GM19351 (cell line): Measurements from ENCODE around the gene FKBP5.
"Not testable (repeated sequence)": the region's sequence is repeated elsewhere in the genome, so short reads cannot be mapped to it uniquely, and the experiment has no call there.

Source experiments
- ATAC-seq: cut with Tn5 transposase; IDR thresholded peaks from one replicate; pipeline ENCODE4 v1.9.1; 2021; ENCODE audit warnings: mild to moderate bottlenecking, moderate library complexity; ENCODE audit not compliant: unreplicated experiment

FKBP5 gene

GRCh38 chr6:35688605-35689322 lies at the start of gene FKBP5:
FKBP5 (minus strand) TSS chr6:35688915; CDS start chr6:35642824, 46,091 bp downstream.
- peak; percentile 90 for ATAC-seq

DNA sequence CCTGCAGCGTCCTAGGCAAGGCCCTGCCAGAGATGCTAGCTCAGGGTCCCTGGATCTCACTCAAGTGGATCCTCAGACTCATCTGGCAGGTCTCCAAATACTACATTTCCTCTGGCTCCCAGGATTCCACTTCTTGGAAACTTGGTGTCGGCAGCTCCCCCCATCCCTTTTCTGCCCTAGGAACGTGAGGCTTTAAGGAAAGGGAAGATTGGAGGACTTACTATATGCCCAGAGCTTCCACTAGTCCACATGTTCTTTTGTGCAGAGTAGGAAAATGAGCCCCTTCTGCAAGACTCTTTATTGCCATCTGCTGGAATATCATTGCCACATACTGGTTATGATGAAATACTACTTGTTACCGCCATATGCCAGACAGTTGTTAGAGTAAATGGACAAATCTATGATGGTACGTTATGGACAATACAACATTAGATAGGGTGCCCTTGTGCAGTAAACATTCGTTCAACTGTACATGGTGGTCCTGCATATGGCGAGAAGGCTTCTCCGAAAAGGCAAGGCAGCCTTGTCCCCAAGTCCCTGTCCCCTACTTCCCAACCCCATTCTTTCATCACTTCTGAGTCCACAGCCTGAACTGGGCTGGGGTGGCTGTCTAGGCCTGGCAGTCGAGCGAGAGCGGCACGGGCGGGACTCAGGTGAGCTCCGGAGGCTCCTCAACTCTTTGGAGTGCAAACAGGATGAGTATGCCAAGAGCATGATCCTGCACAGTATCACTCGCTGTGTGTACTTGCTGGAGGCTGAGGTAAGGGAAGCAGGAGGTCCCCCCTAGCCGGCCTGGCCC lies 48.9 kb upstream of the FKBP5 start:
- ATAC-seq: no peak

DNA sequence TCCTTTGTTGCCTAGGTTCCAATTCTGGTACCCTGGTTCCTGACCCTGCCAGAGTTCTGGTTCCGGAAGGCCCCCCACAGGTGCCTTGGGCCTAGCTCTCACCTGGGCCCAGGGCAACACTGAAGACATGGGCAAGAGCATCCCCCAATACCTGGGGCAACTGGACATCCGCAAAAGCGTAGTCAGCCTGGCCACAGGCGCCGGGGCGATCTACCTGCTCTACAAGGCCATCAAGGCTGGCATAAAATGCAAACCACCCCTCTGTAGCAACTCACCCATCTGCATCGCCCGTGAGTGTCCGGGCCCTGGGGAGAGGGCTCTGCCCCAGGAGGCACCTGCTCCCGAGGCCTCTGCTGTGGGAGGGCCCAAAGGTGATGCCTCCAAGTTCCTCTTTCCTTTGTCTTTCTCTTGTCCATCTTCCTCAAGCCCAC lies 48.3 kb upstream of the FKBP5 start, which contains the start of gene ARMC12:
TSS of gene ARMC12 (plus strand) at position 51 of the 431 bp plus-strand sequence. CDS start at position 128, 77 bp downstream.
- ATAC-seq: no peak

DNA sequence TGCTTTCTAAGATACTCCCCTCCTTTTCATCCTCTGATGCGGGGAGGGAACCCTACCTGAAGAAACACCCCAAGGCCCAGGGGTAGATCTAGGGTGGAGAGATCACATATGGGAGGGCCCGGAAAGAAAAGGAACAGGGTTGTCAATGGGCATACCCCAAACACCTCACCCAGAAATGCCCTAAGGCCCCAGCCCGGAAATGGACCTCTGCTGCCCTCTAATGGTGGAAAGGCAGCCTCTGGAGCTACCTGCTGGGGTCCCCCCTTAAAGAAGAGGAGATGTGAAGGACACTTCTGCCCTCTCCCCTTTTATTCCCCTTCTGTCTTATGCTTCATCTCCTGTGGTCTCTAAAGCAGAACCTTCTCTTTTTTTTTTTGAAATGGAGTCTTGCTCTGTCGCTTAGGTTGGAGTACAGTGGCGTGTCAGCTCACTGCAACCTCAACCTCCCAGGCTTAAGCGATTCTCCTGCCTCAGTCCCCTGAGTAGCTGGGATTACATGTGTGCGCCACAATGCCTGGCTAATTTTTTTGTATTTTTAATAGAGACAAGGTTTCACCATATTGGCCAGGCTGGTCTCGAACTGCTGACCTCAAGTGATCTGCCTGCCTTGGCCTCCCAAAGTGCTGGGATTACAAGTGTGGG lies 47.7 kb upstream of the FKBP5 start:
- no peak for ATAC-seq

GRCh38 chr6:35735452-35735851 lies 46.7 kb upstream of the FKBP5 start:
- no peak for ATAC-seq

DNA sequence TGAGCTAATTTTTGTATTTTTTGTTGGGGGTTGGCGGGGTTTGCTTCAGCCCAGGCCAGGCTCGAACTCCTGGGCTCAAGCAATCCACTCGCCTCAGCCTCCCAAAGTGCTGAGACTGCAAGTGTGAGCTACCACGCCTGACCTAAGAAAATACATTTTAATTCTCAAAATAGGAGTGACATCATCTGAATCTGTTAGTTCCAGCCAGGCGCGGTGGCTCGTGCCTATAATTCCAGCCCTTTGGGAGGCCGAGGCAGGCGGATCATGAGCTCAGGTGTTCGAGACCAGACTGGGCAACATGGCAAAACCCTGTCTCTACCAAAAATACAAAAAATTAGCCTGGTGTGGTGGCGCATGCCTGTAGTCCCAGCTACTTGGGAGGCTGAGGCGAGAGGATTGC lies 45.6 kb upstream of the FKBP5 start:
- not testable (repeated sequence) for ATAC-seq

- no peak for ATAC-seq
These were observed 44.9 kb upstream of the FKBP5 start for GRCh38 chr6:35733633-35734032.

- ATAC-seq: peak; percentile 51
These were observed 43.2 kb upstream of the FKBP5 start for GRCh38 chr6:35731736-35732532.

DNA sequence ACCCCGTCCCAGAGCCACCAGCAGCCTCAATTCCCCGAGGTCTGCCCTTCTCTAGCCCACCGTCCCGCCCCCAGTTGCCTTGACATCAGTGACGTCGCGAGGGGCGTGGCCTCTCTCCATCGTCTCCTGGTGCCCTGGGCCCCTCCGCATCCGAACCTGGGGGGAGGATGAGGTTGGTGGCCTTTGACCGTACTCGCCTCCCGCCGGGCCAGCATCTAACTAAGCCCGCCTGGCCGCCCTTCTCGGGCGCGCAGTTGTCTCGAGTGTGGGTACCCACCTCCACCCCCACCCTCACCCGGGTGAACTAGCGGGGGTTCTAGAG lies 42.7 kb upstream of the FKBP5 start:
- peak; percentile 52 for ATAC-seq

DNA sequence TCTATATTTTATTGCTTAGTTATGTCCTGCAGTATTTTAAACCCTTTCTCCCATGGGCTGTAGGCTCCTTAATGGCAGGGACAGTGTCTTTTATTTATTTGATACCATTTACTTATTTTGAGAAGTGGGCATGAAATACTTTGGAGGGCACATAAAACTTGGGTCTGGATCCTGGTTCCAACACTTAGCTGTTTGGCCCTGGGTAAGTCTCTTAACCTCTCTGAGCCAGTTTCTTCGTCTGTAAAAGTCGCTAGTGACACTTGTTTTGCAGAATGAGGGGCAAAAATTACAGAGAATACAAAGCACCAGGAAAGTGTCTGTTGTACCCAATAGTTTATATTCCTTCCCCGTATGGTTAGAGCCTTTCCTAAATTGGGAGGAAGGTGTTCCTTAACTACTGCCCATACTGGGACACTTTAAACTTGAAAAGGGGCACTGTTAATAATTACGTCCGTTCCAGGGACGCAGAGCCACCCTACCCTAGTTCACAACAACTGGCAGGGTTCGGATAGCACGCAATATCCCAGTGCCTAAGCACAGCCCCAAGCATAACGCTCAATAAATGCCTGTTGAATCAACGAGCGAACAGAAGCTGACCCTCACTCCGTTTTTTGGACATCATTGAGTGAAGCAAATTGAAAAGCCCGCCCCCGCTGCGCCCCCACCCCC lies 42.2 kb upstream of the FKBP5 start:
- no peak for ATAC-seq

DNA sequence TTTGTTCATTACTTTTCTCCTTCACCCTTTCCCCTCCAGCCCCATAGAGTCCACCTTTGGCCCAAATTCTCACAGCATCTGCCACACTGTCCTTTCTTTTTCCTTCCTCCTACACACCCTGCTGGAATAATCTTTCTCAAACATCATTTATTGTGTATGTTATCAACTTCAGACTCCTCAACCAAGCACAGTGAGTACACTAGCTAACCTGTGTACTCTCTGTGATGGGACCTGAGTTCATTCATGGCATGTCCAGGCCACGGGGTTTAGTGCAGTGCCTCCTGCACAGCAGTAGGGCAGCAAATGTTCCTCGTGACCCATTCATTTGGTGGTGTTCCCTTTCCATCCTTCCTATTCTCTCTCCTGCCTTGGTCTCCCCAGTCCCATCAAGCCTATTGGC lies 41.0 kb upstream of the FKBP5 start:
- no peak for ATAC-seq

DNA sequence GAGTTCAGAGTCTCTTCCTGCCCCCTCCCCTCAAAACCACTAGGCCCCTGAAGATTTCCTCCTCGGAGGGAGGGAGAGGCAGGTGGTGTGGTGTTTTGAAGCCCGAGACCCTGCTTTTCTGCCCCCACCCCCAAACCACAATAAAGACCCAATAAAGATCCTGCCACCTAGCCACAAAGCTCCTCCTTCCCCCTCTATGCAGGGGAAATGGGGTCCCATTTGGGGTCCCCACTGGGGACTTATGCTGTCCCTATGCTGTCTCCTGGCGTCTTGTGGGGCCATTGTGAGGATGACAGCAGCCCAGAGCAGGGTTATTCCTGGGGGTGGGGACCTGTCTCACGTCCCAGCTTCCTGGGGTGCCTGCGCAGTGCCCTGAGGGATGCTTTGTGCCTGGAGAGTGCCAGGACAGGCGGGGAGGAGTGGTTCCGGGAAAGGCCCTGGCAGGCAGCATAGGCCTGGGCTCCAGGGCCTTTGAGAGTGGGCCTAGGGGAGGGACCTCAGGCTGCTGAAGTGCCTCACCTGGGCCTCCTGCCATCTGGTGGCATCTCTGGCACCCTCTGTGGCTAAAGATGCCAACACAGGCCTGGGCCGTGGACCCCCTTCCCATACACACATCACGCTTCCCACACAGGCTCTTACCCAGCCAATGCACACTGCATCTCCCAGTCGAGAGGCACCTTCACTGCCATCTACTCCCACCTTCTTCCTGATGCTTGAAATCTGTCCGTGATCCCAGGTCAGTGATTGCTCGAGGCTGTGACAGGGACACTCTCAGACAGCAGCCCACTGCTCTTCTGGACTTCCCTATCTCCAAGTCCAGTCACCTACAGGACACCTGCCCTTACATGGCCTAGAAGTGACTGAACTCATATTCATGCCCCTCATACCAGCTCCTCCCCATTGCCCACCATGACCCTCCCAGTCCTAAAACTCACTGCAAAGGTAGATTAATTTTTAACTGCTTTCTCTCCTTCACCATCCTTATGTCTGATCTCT lies 40.3 kb upstream of the FKBP5 start:
- no peak for ATAC-seq

DNA sequence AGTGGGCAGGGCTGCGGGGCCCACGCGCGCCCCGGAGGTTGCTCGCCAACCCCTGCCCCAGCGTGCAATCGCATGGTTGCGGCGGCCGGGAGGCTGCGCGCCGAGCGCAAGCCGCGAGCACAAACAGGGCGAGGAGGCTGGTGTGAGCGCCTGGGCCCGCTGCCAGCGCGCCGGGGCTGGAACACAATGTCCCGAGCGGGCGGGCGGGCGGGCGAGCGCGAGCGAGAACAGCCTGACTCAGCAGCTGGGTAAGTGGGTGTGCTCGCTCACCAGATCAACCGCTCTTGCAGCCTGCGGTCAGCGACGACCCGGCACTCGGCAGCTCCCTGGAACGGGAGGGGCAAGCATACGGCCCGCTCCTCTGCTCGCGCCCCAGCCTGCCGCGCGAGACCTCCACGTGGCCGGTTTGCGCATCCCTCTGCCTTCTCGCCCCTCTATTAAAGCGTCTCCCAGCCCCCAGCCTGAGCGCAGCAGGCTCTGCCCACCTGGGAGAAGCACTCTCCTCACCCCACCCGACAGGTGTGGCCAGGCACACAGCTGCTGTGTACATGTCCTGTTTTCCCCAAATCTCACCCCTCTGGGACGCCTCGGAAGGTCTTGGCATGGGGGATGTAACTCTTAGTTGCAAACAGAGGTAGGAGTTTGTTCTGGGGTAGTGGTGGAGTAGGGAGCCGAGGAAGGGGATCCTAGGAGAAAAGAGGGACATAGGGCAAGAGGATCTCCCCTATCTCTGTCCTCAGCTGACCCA lies 39.4 kb upstream of the FKBP5 start:
- ATAC-seq: peak; percentile 36

- peak; percentile 6 for ATAC-seq
These were observed 38.7 kb upstream of the FKBP5 start for GRCh38 chr6:35727231-35727934.

- ATAC-seq: no peak
These were observed 37.2 kb upstream of the FKBP5 start for GRCh38 chr6:35725721-35726438.

- ATAC-seq: no peak
These were observed 36.5 kb upstream of the FKBP5 start for GRCh38 chr6:35725081-35725708.

DNA sequence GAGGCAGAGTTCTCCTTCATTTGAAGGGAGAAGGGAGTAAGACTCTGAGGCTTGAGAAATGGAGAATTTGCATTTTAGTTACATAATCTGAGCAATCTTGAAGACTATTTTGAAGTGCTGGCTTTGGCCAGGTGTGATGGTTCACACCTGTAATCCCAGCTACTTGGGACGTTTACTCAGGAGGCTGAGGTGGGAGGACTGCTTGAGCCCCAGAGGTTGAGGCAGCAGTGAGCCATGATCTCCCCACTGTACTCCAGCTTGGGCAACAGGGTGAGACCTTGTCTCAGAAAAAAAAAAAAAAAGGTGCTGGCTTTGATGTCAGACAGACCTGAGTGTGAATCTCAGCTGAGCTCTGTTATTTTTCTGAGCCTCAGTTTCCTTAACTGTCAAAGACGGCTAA lies 35.8 kb upstream of the FKBP5 start:
- ATAC-seq: no peak
